H1 (cell line): ENCODE measurements around the gene CNIH3. TPM values are rescaled to one million over a fixed set of nuclear protein-coding genes. Genes with fewer than 3 reads are reported as not detected.

Source experiments
- CTCF ChIA-PET: fragments of 300-600 bp; sonication (Branson Sonifier 250); formaldehyde crosslinking; loops from one replicate; lab custom pipeline; 2021; ENCODE audit not compliant: partially characterized antibody; lab: Charles Lee
- POLR2A ChIA-PET: fragments of 300-600 bp; sonication (Branson Sonifier 250); formaldehyde crosslinking; loops from one replicate; lab custom pipeline; 2021; ENCODE audit warnings: inconsistent platforms; ENCODE audit not compliant: partially characterized antibody; lab: Charles Lee
- DNase-seq, 2 experiments: peaks; one replicate each; pipeline versions ENCODE4 v3.0.0 to v3.0.0-alpha.2; 2010 to 2022; ENCODE audit warnings: low spot score in 2 of 2, low read depth in 1 of 2, mixed read lengths in 1 of 2
- FAIRE-seq: peaks from 2 replicates; lab custom pipeline; 2011; peaks lifted over from hg19 to GRCh38; lab: Jason Lieb, UNC
- H2AFZ ChIP-seq: 2 replicates; pipeline ENCODE4 v1.8.1; 2012; ENCODE audit warnings: low read length, inconsistent platforms
- H2AK5ac ChIP-seq: 2 replicates; pipeline ENCODE4 v1.6.1; 2013; ENCODE audit warnings: low read depth, low read length
- H2BK120ac ChIP-seq: replicated peaks from 2 replicates; pipeline ENCODE3; 2013; ENCODE audit warnings: low read depth, low read length, inconsistent platforms
- H2BK12ac ChIP-seq: 2 replicates; pipeline ENCODE4 v1.6.1; 2013; ENCODE audit warnings: low read depth, low read length
- H2BK15ac ChIP-seq: 2 replicates; pipeline ENCODE4 v1.6.1; 2013; ENCODE audit warnings: low read length
- H2BK20ac ChIP-seq: 2 replicates; pipeline ENCODE4 v1.6.1; 2013; ENCODE audit warnings: low read length
- H2BK5ac ChIP-seq: 2 replicates; pipeline ENCODE4 v1.6.1; 2013; ENCODE audit warnings: low read depth, low read length
- H3K14ac ChIP-seq: 2 replicates; pipeline ENCODE4 v1.6.1; 2013; ENCODE audit warnings: inconsistent platforms; ENCODE audit not compliant: insufficient read length
- H3K18ac ChIP-seq: 2 replicates; pipeline ENCODE4 v1.6.1; 2013; ENCODE audit warnings: low read length; ENCODE audit errors: extremely low read depth
- H3K23ac ChIP-seq: 2 replicates; pipeline ENCODE4 v1.6.1; 2013; ENCODE audit warnings: inconsistent platforms; ENCODE audit not compliant: insufficient read length
- H3K23me2 ChIP-seq: 2 replicates; pipeline ENCODE4 v1.6.1; 2013; ENCODE audit warnings: low read depth, low read length
- H3K27ac ChIP-seq: 2 replicates; pipeline ENCODE4 v1.6.1; 2011; ENCODE audit warnings: low read depth, low read length, inconsistent platforms
- H3K27me3 ChIP-seq, 4 experiments: replicated peaks in 1 of 4; 1 replicate in 1 of 4; 2 replicates in 3 of 4; pipeline versions ENCODE4 v1.6.1 to v1.8.1; 2011 to 2013; ENCODE audit warnings: low read length in 3 of 4, mild to moderate bottlenecking in 3 of 4, inconsistent platforms in 2 of 4, mixed read lengths in 2 of 4, moderate library complexity in 1 of 4; ENCODE audit not compliant: control insufficient read depth in 3 of 4, insufficient read depth in 3 of 4; ENCODE audit errors: extremely low read depth in 1 of 4
- H3K36me3 ChIP-seq, 4 experiments: 2 replicates each; pipeline versions ENCODE4 v1.6.1 to v1.8.1; 2011 to 2013; ENCODE audit warnings: mild to moderate bottlenecking in 4 of 4, low read length in 3 of 4, moderate library complexity in 2 of 4, control low read depth in 1 of 4, inconsistent platforms in 1 of 4; ENCODE audit not compliant: insufficient read depth in 4 of 4, control insufficient read depth in 2 of 4
- H3K4ac ChIP-seq: replicated peaks from 2 replicates; pipeline ENCODE3; 2013; ENCODE audit warnings: low read length, low read depth, mixed read lengths, inconsistent platforms; ENCODE audit not compliant: insufficient read length
- H3K4me1 ChIP-seq, 4 experiments: replicated peaks in 1 of 4; 1 replicate in 1 of 4; 2 replicates in 3 of 4; pipeline versions ENCODE4 v1.6.1 to v1.8.1; 2011 to 2013; ENCODE audit warnings: low read length in 3 of 4, inconsistent platforms in 2 of 4, mixed read lengths in 1 of 4; ENCODE audit not compliant: insufficient read depth in 4 of 4, control insufficient read depth in 3 of 4
- H3K4me2 ChIP-seq, 2 experiments: 2 replicates each; pipeline versions ENCODE4 v1.6.1 to v1.8.1; 2011 to 2013; ENCODE audit warnings: low read depth in 2 of 2, low read length in 2 of 2, control low read depth in 1 of 2, inconsistent platforms in 1 of 2, mild to moderate bottlenecking in 1 of 2; ENCODE audit not compliant: insufficient read depth in 1 of 2
- H3K4me3 ChIP-seq, 4 experiments: fragments of 200-600, 300-600 bp in 1 of 4; sonication (generic), shearing (Covaris generic), sonication (Bioruptor Twin) in 1 of 4; 2 replicates each; pipeline versions ENCODE4 v1.5.1 to v1.8.1; 2011 to 2016; ENCODE audit warnings: low read length in 4 of 4, low read depth in 3 of 4, control low read depth in 2 of 4, inconsistent platforms in 2 of 4, mild to moderate bottlenecking in 2 of 4, mixed read lengths in 1 of 4, moderate library complexity in 1 of 4; ENCODE audit not compliant: insufficient read depth in 2 of 4; ENCODE audit errors: extremely low read depth in 1 of 4
- H3K56ac ChIP-seq: replicated peaks from 2 replicates; pipeline ENCODE3; 2013; ENCODE audit warnings: low read depth, mild to moderate bottlenecking, mixed read lengths, low read length, inconsistent platforms; ENCODE audit not compliant: insufficient read length
- H3K79me1 ChIP-seq: 2 replicates; pipeline ENCODE4 v1.6.1; 2013; ENCODE audit warnings: low read depth, low read length, control low read depth
- H3K79me2 ChIP-seq, 2 experiments: 2 replicates each; pipeline versions ENCODE4 v1.6.1 to v1.8.1; 2012 to 2013; ENCODE audit warnings: low read length in 2 of 2, mild to moderate bottlenecking in 2 of 2, inconsistent platforms in 1 of 2; ENCODE audit not compliant: insufficient read depth in 2 of 2, control insufficient read depth in 1 of 2
- H3K9ac ChIP-seq, 4 experiments: replicated peaks in 1 of 4; 1 replicate in 1 of 4; 2 replicates in 3 of 4; pipeline versions ENCODE4 v1.6.1 to v1.8.1; 2011 to 2013; ENCODE audit warnings: low read depth in 3 of 4, low read length in 3 of 4, control low read depth in 2 of 4, mild to moderate bottlenecking in 2 of 4, moderate library complexity in 2 of 4, inconsistent platforms in 1 of 4; ENCODE audit errors: extremely low read depth in 1 of 4
- H3K9me3 ChIP-seq, 2 experiments: 2 replicates each; pipeline versions ENCODE4 v1.6.1 to v1.8.1; 2012 to 2013; ENCODE audit warnings: mild to moderate bottlenecking in 2 of 2, moderate library complexity in 2 of 2, control low read depth in 1 of 2, inconsistent platforms in 1 of 2, low read depth in 1 of 2, low read length in 1 of 2, mixed read lengths in 1 of 2; ENCODE audit not compliant: insufficient read depth in 2 of 2
- H4K20me1 ChIP-seq, 2 experiments: replicated peaks in 1 of 2; 2 replicates each; pipeline versions ENCODE3 to v1.8.1; 2011 to 2013; ENCODE audit warnings: inconsistent platforms in 2 of 2, low read length in 2 of 2, mild to moderate bottlenecking in 1 of 2; ENCODE audit not compliant: insufficient read depth in 2 of 2, control insufficient read depth in 1 of 2
- H4K5ac ChIP-seq: 2 replicates; pipeline ENCODE4 v1.6.1; 2013; ENCODE audit warnings: low read length, low read depth, mixed read lengths, inconsistent platforms; ENCODE audit not compliant: insufficient read length
- H4K8ac ChIP-seq: 2 replicates; pipeline ENCODE4 v1.8.0; 2013; ENCODE audit warnings: mild to moderate bottlenecking, moderate library complexity, low read length, inconsistent platforms; ENCODE audit not compliant: insufficient read depth; ENCODE audit errors: extremely low read depth
- H4K91ac ChIP-seq: replicated peaks from 2 replicates; pipeline ENCODE3; 2013; ENCODE audit warnings: low read length, mixed read lengths, inconsistent platforms; ENCODE audit not compliant: insufficient read length
- BACH1 ChIP-seq: IDR thresholded peaks from 2 replicates; pipeline ENCODE4 v1.6.1; 2012; ENCODE audit warnings: low read length, improper control_type of control experiment
- PHF8 ChIP-seq: fragments of 200-600 bp; sonication (generic); conservative IDR thresholded peaks from 2 replicates; pipeline ENCODE4 v1.7.1; 2012; ENCODE audit warnings: low read depth, mild to moderate bottlenecking, inconsistent platforms, low read length, moderate library complexity
- SRF ChIP-seq: IDR thresholded peaks from 2 replicates; pipeline ENCODE4 v1.6.1; 2011; ENCODE audit warnings: mild to moderate bottlenecking, low read depth, low read length, moderate library complexity
- TBP ChIP-seq: IDR thresholded peaks from 2 replicates; pipeline ENCODE4 v1.6.1; 2011; ENCODE audit warnings: low read depth, low read length, improper control_type of control experiment
- TEAD4 ChIP-seq: IDR thresholded peaks from 2 replicates; pipeline ENCODE4 v1.6.1; 2012; ENCODE audit warnings: low read depth, low read length, inconsistent platforms, mixed read lengths
- WGBS, 2 experiments: shearing (Covaris generic) in 1 of 2; methylation state at CpG; one replicate each; pipeline versions ENCODE4 v1.1.6 to v1.1.7; 2013 to 2015; ENCODE audit warnings: low lambda C conversion rate in 2 of 2, mixed read lengths in 2 of 2, inconsistent platforms in 1 of 2, low coverage in 1 of 2, missing lambda C conversion rate in 1 of 2; ENCODE audit not compliant: insufficient replicate concordance in 2 of 2, insufficient coverage in 1 of 2, insufficient read length in 1 of 2; ENCODE audit errors: extremely low coverage in 1 of 2, missing lambda C conversion rate in 1 of 2; 5-methylcytosine and 5-hydroxymethylcytosine counted together
- polyA plus RNA-seq, 7 experiments: library from polyadenylated mRNA; depleted of rRNA in 3 of 7; stranded (reverse) in 5 of 7; unstranded in 2 of 7; fragments of >200 nt in 5 of 7; fragments of 200-250 nt in 2 of 7; gene quantifications; 1 replicate in 5 of 7; 2 replicates in 1 of 7; 4 replicates in 1 of 7; pipeline versions ENCODE4 v1.2.1 to v1.2.3, GENCODE V29; 2011 to 2013; ENCODE audit warnings: missing spikeins in 2 of 7, mixed read lengths in 2 of 7
- total RNA-seq: library from RNA; stranded (reverse); fragmentation: NEBNext Ultra II Directional; extraction: Animal tissue kit (Norgen Biotek cat#: 25700); gene quantifications from 2 replicates; pipeline ENCODE4 v1.2.1, GENCODE V29; 2021

CNIH3 gene
- total and polyA plus RNA-seq, 2 of the 8 experiments (the other 6 are each of a cell fraction or from before 2014, with no cell fraction given), result 3.7 to 5.6 TPM

GRCh38 chr1:224757508-224757907 is 141.4 kb downstream of the CNIH3 start:
- DNase-seq, result no peak
- Histone ChIP-seq H3K79me1 (no peaks in the 10 kb centered on the region), H3K4me1 (peaks cover 0 to 5% (median 2%) of the 10 kb centered on the region in 4 experiments; a peak in 4 of 7 replicates), H2AK5ac (no peak overlapping the region), H3K14ac (no peak overlapping the region), H3K27me3 (no peaks in the 10 kb centered on the region; a peak in 1 of 7 replicates), H2AFZ (no peak overlapping the region), H2BK5ac (no peak overlapping the region), H2BK120ac (no peak overlapping the region), H3K4me2 (no peak overlapping the region), H4K91ac (no peak overlapping the region), H3K4ac (no peak overlapping the region), H2BK15ac (no peak overlapping the region), H3K36me3 (no peaks in the 10 kb centered on the region), H3K9me3 (0 out of 4 replicates have a peak, but pooled peaks cover 0 to 3% of the 10 kb centered on the region in 2 experiments), H3K18ac (no peak overlapping the region), H3K23me2 (no peaks in the 10 kb centered on the region), H3K56ac (no peak overlapping the region), H4K20me1 (no peaks in the 10 kb centered on the region), H4K5ac (no peak overlapping the region), H2BK20ac (no peak overlapping the region), H4K8ac (no peak overlapping the region), H2BK12ac (no peak overlapping the region), H3K79me2 (no peaks in the 10 kb centered on the region), H3K4me3 (no peak overlapping the region), H3K27ac (no peak overlapping the region), H3K23ac (no peak overlapping the region), H3K9ac (no peak overlapping the region)
- no peak for TF ChIP-seq TBP
- TF ChIP-seq BACH1, result no peak
- TF ChIP-seq TEAD4, result no peak
- no peak for TF ChIP-seq SRF
- no peak for TF ChIP-seq PHF8
- FAIRE-seq, result no peak
- POLR2A ChIA-PET, result no interaction called here
- CTCF ChIA-PET, result interaction anchor here (0.6 to 1.3 kb wide), 2 partner anchors 12 to 183 kb away, joined by 3 to 4 read pairs; no protein-coding TSS in a partner anchor
- WGBS, 2 experiments, result 89% methylated on average over 5 of the region's 5 CpGs; no CpG with 5 or more reads in 1 of the 2 experiments
